OCI-LY7 (cell line): Measurements from ENCODE around the gene CCDC121. TPM values are rescaled to one million over a fixed set of nuclear protein-coding genes. Genes with fewer than 3 reads are reported as not detected.

ENCODE experiments used
- BruUV-seq: library from RNA; stranded (reverse); fragments of 400-500 nt; replicated peaks from 2 replicates; lab custom pipeline; 2021; lab: Mats Ljungman, UMichigan
- CTCF ChIA-PET: fragments of 300-600 bp; sonication (Branson Sonifier 250); formaldehyde crosslinking; loops from one replicate; lab custom pipeline; 2022; ENCODE audit warnings: antibody characterized with exemption; ENCODE audit not compliant: unreplicated experiment; lab: Charles Lee
- POLR2A ChIA-PET: fragments of 300-600 bp; sonication (Branson Sonifier 250); formaldehyde crosslinking; loops from one replicate; lab custom pipeline; 2022; ENCODE audit warnings: antibody characterized with exemption; lab: Charles Lee
- DNase-seq: peaks from one replicate; pipeline ENCODE4 v3.0.0-alpha.2; 2015; ENCODE audit warnings: low spot score
- H2AFZ ChIP-seq: fragments of 200-600 bp; sonication (generic), shearing (Covaris generic); 2 replicates; pipeline ENCODE4 v1.6.1; 2014; ENCODE audit warnings: mild to moderate bottlenecking, antibody characterized with exemption, low read length, moderate library complexity
- H3K27ac ChIP-seq: fragments of 200-600 bp; sonication (generic); 2 replicates; pipeline ENCODE4 v1.5.1; 2014; ENCODE audit warnings: mixed run types, low read depth, mild to moderate bottlenecking, moderate library complexity, low read length, inconsistent platforms; ENCODE audit not compliant: poor library complexity, severe bottlenecking
- H3K36me3 ChIP-seq: fragments of 200-600 bp; sonication (generic); 2 replicates; pipeline ENCODE4 v1.6.1; 2014; ENCODE audit warnings: mild to moderate bottlenecking, antibody characterized with exemption, low read length, moderate library complexity, mixed read lengths; ENCODE audit not compliant: insufficient read depth
- H3K4me1 ChIP-seq: fragments of 200-600 bp; sonication (generic); 2 replicates; pipeline ENCODE4 v1.5.1; 2014; ENCODE audit warnings: mild to moderate bottlenecking, low read length; ENCODE audit not compliant: insufficient read depth, poor library complexity, severe bottlenecking
- H3K4me2 ChIP-seq: fragments of 200-600 bp; sonication (generic); 2 replicates; pipeline ENCODE4 v1.6.1; 2014; ENCODE audit warnings: mild to moderate bottlenecking, low read length
- H3K4me3 ChIP-seq: fragments of 200-600 bp; sonication (generic); 2 replicates; pipeline ENCODE4 v1.5.1; 2014; ENCODE audit warnings: mild to moderate bottlenecking, low read depth, low read length; ENCODE audit not compliant: poor library complexity, severe bottlenecking
- H3K79me2 ChIP-seq: fragments of 200-600 bp; sonication (generic); 2 replicates; pipeline ENCODE4 v1.6.1; 2016; ENCODE audit warnings: low read depth, mild to moderate bottlenecking, low read length, moderate library complexity, mixed read lengths; ENCODE audit not compliant: insufficient read depth
- H3K9me2 ChIP-seq: fragments of 200-600 bp; sonication (generic); 2 replicates; pipeline ENCODE4 v1.6.1; 2016; ENCODE audit warnings: mild to moderate bottlenecking, low read length, mixed read lengths; ENCODE audit not compliant: insufficient read depth
- H3K9me3 ChIP-seq: fragments of 200-600 bp; sonication (generic); 2 replicates; pipeline ENCODE4 v1.6.1; 2014; ENCODE audit warnings: mild to moderate bottlenecking, mixed run types, low read length, mixed read lengths
- H4K20me1 ChIP-seq: fragments of 200-600 bp; sonication (generic); 2 replicates; pipeline ENCODE4 v1.6.1; 2014; ENCODE audit warnings: mild to moderate bottlenecking, antibody characterized with exemption, low read length, moderate library complexity, mixed read lengths; ENCODE audit not compliant: insufficient read depth
- CTCF ChIP-seq: fragments of 200-600 bp; sonication (generic); conservative IDR thresholded peaks from 2 replicates; pipeline ENCODE4 v1.5.1; 2014; ENCODE audit warnings: mild to moderate bottlenecking, antibody characterized with exemption, low read length, moderate library complexity, mixed read lengths
- EZH2phosphoT487 ChIP-seq: fragments of 200-600 bp; sonication (generic); IDR thresholded peaks from 2 replicates; pipeline ENCODE4 v1.6.1; 2018; ENCODE audit warnings: low read depth, borderline replicate concordance, mild to moderate bottlenecking, mixed run types, antibody characterized with exemption, low read length, moderate library complexity, mixed read lengths
- intact Hi-C: fragments of 100-400 bp; cut with micrococcal nuclease; formaldehyde crosslinking; loops from one replicate; pipeline ENCODE4 v1.10.0; 2022; ENCODE audit not compliant: unreplicated experiment
- total RNA-seq, 2 experiments: library from RNA; depleted of rRNA in 1 of 2; stranded (reverse); fragments of >200 nt in 1 of 2; shearing (Covaris generic) in 1 of 2; gene quantifications; 2 replicates each; pipeline ENCODE4 v1.2.3, GENCODE V29; 2014 to 2022

Gene CCDC121
- total RNA-seq, 2 experiments from 2014 or later = 4.7 to 5.1 TPM

- no peaks in the 10 kb centered on the region for H3K9me2 ChIP-seq
- BruUV-seq = no TSS peak
- H3K4me2 ChIP-seq = no peak overlapping the region
- no peaks in the 10 kb centered on the region for H3K9me3 ChIP-seq
- H2AFZ ChIP-seq = no peak overlapping the region
- no peak overlapping the region for H3K27ac ChIP-seq
- intact Hi-C loops = no loop called here
- H3K4me1 ChIP-seq = no peaks in the 10 kb centered on the region
- peaks cover 80% of the 10 kb centered on the region for H3K36me3 ChIP-seq
- ChIA-PET POLR2A (interaction anchor here (0.7 to 1.4 kb wide), 3 partner anchors 8 to 33 kb away, joined by 3 to 5 read pairs (median 4); no protein-coding TSS in a partner anchor), CTCF (no interaction called here)
- no peak overlapping the region for H3K4me3 ChIP-seq
- no peaks in the 10 kb centered on the region for H4K20me1 ChIP-seq
- H3K79me2 ChIP-seq = no peaks in the 10 kb centered on the region
- no peak for DNase-seq
- TF ChIP-seq CTCF = no peak
- TF ChIP-seq EZH2phosphoT487 = no peak
Measured at GRCh38 chr2:27640722-27641245, 12.0 kb upstream of the CCDC121 start.

- DNase-seq = no peak
- Histone ChIP-seq H3K79me2 (no peaks in the 10 kb centered on the region), H3K9me3 (no peaks in the 10 kb centered on the region), H4K20me1 (no peaks in the 10 kb centered on the region), H3K4me1 (no peaks in the 10 kb centered on the region), H3K36me3 (peaks cover 82% of the 10 kb centered on the region), H2AFZ (no peak overlapping the region), H3K9me2 (no peaks in the 10 kb centered on the region), H3K4me2 (no peak overlapping the region), H3K27ac (no peak overlapping the region), H3K4me3 (no peak overlapping the region)
- no peak for TF ChIP-seq CTCF
- no peak for TF ChIP-seq EZH2phosphoT487
- no TSS peak for BruUV-seq
- intact Hi-C loops = no loop called here
- CTCF ChIA-PET = no interaction called here
- POLR2A ChIA-PET = interaction anchor here (0.6 to 1.0 kb wide), 2 partner anchors 10 to 48 kb away, joined by 3 to 4 read pairs; no protein-coding TSS in a partner anchor
Measured at GRCh38 chr2:27638709-27639108, 9.9 kb upstream of the CCDC121 start.

- Histone ChIP-seq H3K4me1 (no peaks in the 10 kb centered on the region), H2AFZ (no peak overlapping the region), H4K20me1 (no peaks in the 10 kb centered on the region), H3K4me2 (no peak overlapping the region), H3K36me3 (peaks cover 83% of the 10 kb centered on the region), H3K4me3 (no peak overlapping the region), H3K79me2 (no peaks in the 10 kb centered on the region), H3K9me2 (no peaks in the 10 kb centered on the region), H3K27ac (no peak overlapping the region), H3K9me3 (no peaks in the 10 kb centered on the region)
- no TSS peak for BruUV-seq
- ChIA-PET POLR2A (interaction anchor here (1.0 kb wide), 1 partner anchor 10 kb away, joined by 4 read pairs; no protein-coding TSS in a partner anchor), CTCF (no interaction called here)
- intact Hi-C loops = no loop called here
- TF ChIP-seq EZH2phosphoT487 = no peak
- no peak for TF ChIP-seq CTCF
- DNase-seq = no peak
Measured at GRCh38 chr2:27638037-27638637, 9.3 kb upstream of the CCDC121 start.
